HEK293 (cell line): ENCODE results near the gene PKHD1.

ENCODE experiments used
- CTCF ChIP-seq: fragments of 450-650 bp; formaldehyde crosslinking; IDR thresholded peaks from 2 replicates; pipeline ENCODE4 v1.5.1; 2016; ENCODE audit warnings: missing biosample characterization, missing genetic modification characterization
- YY2 ChIP-seq: fragments of 450-650 bp; formaldehyde crosslinking; IDR thresholded peaks from 2 replicates; pipeline ENCODE4 v1.5.1; 2016; ENCODE audit warnings: missing biosample characterization, missing genetic modification characterization
- ZNF140 ChIP-seq: fragments of 450-650 bp; formaldehyde crosslinking; IDR thresholded peaks from 2 replicates; pipeline ENCODE4 v1.5.1; 2016; ENCODE audit warnings: missing biosample characterization, missing genetic modification characterization

- TF ChIP-seq CTCF (tag by site-specific recombination) = no peak
- TF ChIP-seq YY2 (tag by site-specific recombination) = no peak
- TF ChIP-seq ZNF140 (tag by site-specific recombination) = no peak
These were observed 518.6 kb downstream of the PKHD1 start for GRCh38 chr6:51568771-51569170.
